IMR-90 (cell line): ENCODE measurements around the gene NAGLU. TPM values are rescaled to one million over a fixed set of nuclear protein-coding genes. Genes with fewer than 3 reads are reported as not detected.

Source experiments
- ATAC-seq: fragments of 200-7000 bp; cut with Tn5 transposase; 2 replicates; pipeline ENCODE4 v1.9.1; 2020; ENCODE audit warnings: low read depth, mild to moderate bottlenecking, moderate library complexity
- BruUV-seq: library from RNA; stranded (reverse); fragments of 400-500 nt; replicated peaks from 2 replicates; lab custom pipeline; 2021; lab: Mats Ljungman, UMichigan
- CTCF ChIA-PET: fragments of 300-600 bp; formaldehyde crosslinking; extraction: SDS; loops from one replicate; lab custom pipeline; 2021; ENCODE audit warnings: antibody characterized with exemption; lab: Yijun Ruan, JAX
- POLR2A ChIA-PET: fragments of 300-600 bp; sonication (Branson Sonifier 250); formaldehyde crosslinking; loops from one replicate; lab custom pipeline; 2022; ENCODE audit warnings: antibody characterized with exemption; ENCODE audit not compliant: unreplicated experiment; lab: Charles Lee
- DNase-seq: peaks from one replicate; pipeline ENCODE4 v3.0.0; 2013
- H2AFZ ChIP-seq: replicated peaks from 2 replicates; pipeline ENCODE3; 2013; ENCODE audit warnings: low read length, mild to moderate bottlenecking; ENCODE audit not compliant: poor library complexity
- H2AK5ac ChIP-seq: 2 replicates; pipeline ENCODE4 v1.6.1; 2013; ENCODE audit warnings: low read depth, low read length, inconsistent platforms
- H2AK9ac ChIP-seq: replicated peaks from 2 replicates; pipeline ENCODE3; 2013; ENCODE audit warnings: mild to moderate bottlenecking, low read depth, low read length, moderate library complexity; ENCODE audit not compliant: poor library complexity
- H2BK120ac ChIP-seq: 2 replicates; pipeline ENCODE4 v1.6.1; 2013; ENCODE audit warnings: low read depth, low read length, inconsistent platforms
- H2BK15ac ChIP-seq: 3 replicates; pipeline ENCODE4 v1.6.1; 2013; ENCODE audit warnings: low read depth, low read length, inconsistent platforms
- H2BK20ac ChIP-seq: 2 replicates; pipeline ENCODE4 v1.6.1; 2013; ENCODE audit warnings: low read depth, mild to moderate bottlenecking, inconsistent platforms, low read length, moderate library complexity
- H2BK5ac ChIP-seq: 2 replicates; pipeline ENCODE4 v1.6.1; 2013; ENCODE audit warnings: mild to moderate bottlenecking, low read depth, low read length, inconsistent platforms; ENCODE audit not compliant: poor library complexity, severe bottlenecking
- H3K14ac ChIP-seq: replicated peaks from 2 replicates; pipeline ENCODE4 v1.6.1; 2013; ENCODE audit warnings: low read depth, low read length, inconsistent platforms
- H3K18ac ChIP-seq: 2 replicates; pipeline ENCODE4 v1.6.1; 2013; ENCODE audit warnings: low read depth, low read length, control low read depth
- H3K23ac ChIP-seq: 2 replicates; pipeline ENCODE4 v1.6.1; 2013; ENCODE audit warnings: low read depth, low read length, inconsistent platforms
- H3K27ac ChIP-seq: 2 replicates; pipeline ENCODE4 v1.5.1; 2013; ENCODE audit warnings: mild to moderate bottlenecking, control low read depth, low read length; ENCODE audit not compliant: insufficient read depth
- H3K27me3 ChIP-seq: 2 replicates; pipeline ENCODE4 v1.6.1; 2013; ENCODE audit warnings: low read length; ENCODE audit not compliant: control insufficient read depth, insufficient read depth
- H3K36me3 ChIP-seq: 2 replicates; pipeline ENCODE4 v1.6.1; 2013; ENCODE audit warnings: low read length, mixed read lengths; ENCODE audit not compliant: control insufficient read depth, insufficient read depth
- H3K4ac ChIP-seq: 2 replicates; pipeline ENCODE4 v1.6.1; 2013; ENCODE audit warnings: low read depth, low read length, inconsistent platforms
- H3K4me1 ChIP-seq: 2 replicates; pipeline ENCODE4 v1.6.1; 2013; ENCODE audit warnings: low read length, mixed read lengths; ENCODE audit not compliant: control insufficient read depth, insufficient read depth
- H3K4me2 ChIP-seq: 2 replicates; pipeline ENCODE4 v1.6.1; 2013; ENCODE audit warnings: low read depth, mild to moderate bottlenecking, control low read depth, low read length, moderate library complexity
- H3K4me3 ChIP-seq: 2 replicates; pipeline ENCODE4 v1.5.1; 2013; ENCODE audit warnings: low read depth, mild to moderate bottlenecking, control low read depth, low read length, moderate library complexity; ENCODE audit not compliant: insufficient read depth
- H3K56ac ChIP-seq: 2 replicates; pipeline ENCODE4 v1.6.1; 2013; ENCODE audit warnings: low read length, inconsistent platforms; ENCODE audit not compliant: insufficient read depth; ENCODE audit errors: extremely low read depth
- H3K79me1 ChIP-seq, 2 experiments: 2 replicates each; pipeline ENCODE4 v1.6.1; 2013; ENCODE audit warnings: low read length in 2 of 2, inconsistent platforms in 1 of 2, low read depth in 1 of 2
- H3K9ac ChIP-seq: 2 replicates; pipeline ENCODE4 v1.6.1; 2013; ENCODE audit warnings: low read depth, low read length, control low read depth
- H3K9me1 ChIP-seq: 2 replicates; pipeline ENCODE4 v1.6.1; 2013; ENCODE audit warnings: low read length, inconsistent platforms; ENCODE audit not compliant: insufficient read depth
- H3K9me3 ChIP-seq: 2 replicates; pipeline ENCODE4 v1.6.1; 2013; ENCODE audit warnings: low read length; ENCODE audit not compliant: control insufficient read depth, insufficient read depth
- H4K20me1 ChIP-seq: 2 replicates; pipeline ENCODE4 v1.6.1; 2013; ENCODE audit warnings: low read length, inconsistent platforms; ENCODE audit not compliant: insufficient read depth
- H4K5ac ChIP-seq: 2 replicates; pipeline ENCODE4 v1.6.1; 2013; ENCODE audit warnings: mild to moderate bottlenecking, low read depth, low read length, control low read depth
- H4K8ac ChIP-seq, 2 experiments: 2 replicates each; pipeline ENCODE4 v1.6.1; 2013; ENCODE audit warnings: low read depth in 2 of 2, low read length in 2 of 2, control low read depth in 1 of 2, inconsistent platforms in 1 of 2
- H4K91ac ChIP-seq: 2 replicates; pipeline ENCODE4 v1.6.1; 2013; ENCODE audit warnings: low read depth, low read length, inconsistent platforms; ENCODE audit not compliant: insufficient read depth
- BHLHE40 ChIP-seq: fragments of 150-350 bp; IDR thresholded peaks from 2 replicates; pipeline ENCODE4 v1.6.1; 2016; ENCODE audit warnings: mild to moderate bottlenecking, low read depth, low read length
- RCOR1 ChIP-seq: IDR thresholded peaks from 2 replicates; pipeline ENCODE4 v1.6.1; 2012; ENCODE audit warnings: mild to moderate bottlenecking, low read length, improper control_type of control experiment; ENCODE audit not compliant: insufficient replicate concordance
- SMC3 ChIP-seq: fragments of 150-350 bp; IDR thresholded peaks from 2 replicates; pipeline ENCODE4 v1.6.1; 2016; ENCODE audit warnings: low read depth, mild to moderate bottlenecking, antibody characterized with exemption, low read length, moderate library complexity
- WGBS, 2 experiments: methylation state at CpG; one replicate each; pipeline versions ENCODE4 v1.1.5 to v1.1.7; 2013; ENCODE audit warnings: missing lambda C conversion rate in 2 of 2; ENCODE audit not compliant: insufficient read length in 1 of 2; ENCODE audit errors: extremely low coverage in 2 of 2; 5-methylcytosine and 5-hydroxymethylcytosine counted together
- dilution Hi-C: fragments of 300-500 bp; cut with HindIII; formaldehyde crosslinking; loops from one replicate; pipeline ENCODE4 v1.14.3; 2018; ENCODE audit warnings: low sequenced_read_pairs; ENCODE audit not compliant: unreplicated experiment
- in situ Hi-C: fragments of 300-500 bp; cut with MboI; formaldehyde crosslinking; loops from 3 replicates; pipeline ENCODE4 v1.14.3; 2019; ENCODE audit warnings: low sequenced_read_pairs, inconsistent platforms, mixed read lengths
- intact Hi-C: fragments of 100-400 bp; cut with micrococcal nuclease; formaldehyde crosslinking; loops from 2 replicates; pipeline ENCODE4 v1.10.0; 2022
- polyA plus RNA-seq, 3 experiments: library from polyadenylated mRNA; depleted of rRNA; stranded (reverse); fragments of >200 nt; gene quantifications; 2 replicates each; pipeline ENCODE4 v1.2.3, GENCODE V29; 2012; ENCODE audit warnings: low replicate concordance in 1 of 3
- total RNA-seq: library from RNA; depleted of rRNA; stranded (reverse); fragments of >200 nt; gene quantifications from 2 replicates; pipeline ENCODE4 v1.2.3, GENCODE V29; 2012

NAGLU gene
- total and polyA plus RNA-seq, 2 of the 4 experiments (the other 2 are of a cell fraction): 6.5 to 29.2 TPM

DNA sequence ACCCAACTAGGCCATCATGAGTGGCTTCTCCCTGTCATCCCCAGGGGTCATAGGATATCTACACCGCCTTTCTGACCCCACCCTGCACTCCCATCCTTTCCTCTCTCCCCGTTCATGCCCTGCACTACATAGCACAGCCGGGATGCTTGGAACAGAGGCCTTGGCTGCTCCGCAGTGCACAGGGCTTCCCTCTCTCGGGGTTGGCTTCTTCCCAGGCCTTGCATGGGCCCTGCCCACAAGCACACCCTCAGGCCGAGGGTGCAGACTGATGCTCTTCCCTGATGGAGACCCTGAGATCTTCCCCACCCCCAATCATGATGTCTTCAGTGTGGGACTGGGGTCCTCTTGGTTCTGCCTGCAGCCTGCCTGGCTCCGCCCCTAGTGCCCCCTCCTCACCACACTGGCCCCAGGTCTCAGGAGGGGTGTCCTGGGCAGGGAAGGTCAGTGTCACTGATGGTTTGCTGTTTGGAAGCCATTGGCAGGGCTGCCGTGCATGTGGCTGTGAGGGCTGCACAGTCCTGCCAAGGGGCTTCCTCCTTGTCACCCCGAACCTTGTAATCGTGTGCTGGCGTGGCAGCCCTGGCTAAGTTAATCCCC lies 14.3 kb upstream of the NAGLU start:
- Histone ChIP-seq H2AK5ac (peak overlapping the region; percentile 100), H3K9me1 (peaks cover 34% of the 10 kb centered on the region), H4K20me1 (no peaks in the 10 kb centered on the region; the same call in 1 of the 2 replicates), H2BK120ac (peak overlapping the region; percentile 100), H3K56ac (peak overlapping the region; percentile 98), H3K4me3 (no peak overlapping the region), H3K79me1 (peaks cover 9 to 51% of the 10 kb centered on the region in 2 experiments; a peak in 3 of 4 replicates), H2BK20ac (peak overlapping the region; percentile 98), H3K4ac (peak overlapping the region; percentile 100), H3K27ac (peak overlapping the region; percentile 99), H2BK15ac (peak overlapping the region; percentile 100), H3K36me3 (peaks cover 2% of the 10 kb centered on the region; the same call in 1 of the 2 replicates), H3K23ac (peak overlapping the region; percentile 99), H3K9ac (peak overlapping the region; percentile 83), H4K8ac (peak overlapping the region; percentile 99 to 100), H2AK9ac (peak overlapping the region; percentile 100), H4K91ac (peak overlapping the region; percentile 100), H4K5ac (peak overlapping the region; percentile 81), H3K4me1 (peaks cover 54% of the 10 kb centered on the region), H2BK5ac (peak overlapping the region; percentile 99), H2AFZ (peak overlapping the region; percentile 12), H3K9me3 (no peaks in the 10 kb centered on the region), H3K4me2 (no peak overlapping the region; the same call in 1 of the 2 replicates), H3K27me3 (no peaks in the 10 kb centered on the region), H3K14ac (peak overlapping the region; percentile 99), H3K18ac (peak overlapping the region; percentile 97)
- no peak for ATAC-seq
- in situ Hi-C loops (loop anchor here (5.0 to 10.0 kb wide), 2 partner anchors 199 to 297 kb away; no protein-coding TSS in a partner anchor), intact Hi-C loops (loop anchor here (2.0 to 10.0 kb wide), 2 partner anchors 99 to 387 kb away; partner anchors contain the start of gene CAVIN1), dilution Hi-C loops (no loop called here)
- POLR2A ChIA-PET: no interaction called here
- TF ChIP-seq BHLHE40 (no peak), SMC3 (no peak), RCOR1 (no peak)
- CTCF ChIA-PET: no interaction called here
- no TSS peak for BruUV-seq
- WGBS, 2 experiments: 55% methylated on average over 3 of the region's 11 CpGs; no CpG with 5 or more reads in 1 of the 2 experiments
- no peak for DNase-seq
